IMR-90 (cell line): ENCODE data around the gene ANKRD11. TPM values are rescaled to one million over a fixed set of nuclear protein-coding genes. Genes with fewer than 3 reads are reported as not detected.

ENCODE experiments used
- ATAC-seq: fragments of 200-7000 bp; cut with Tn5 transposase; 2 replicates; pipeline ENCODE4 v1.9.1; 2020; ENCODE audit warnings: low read depth, mild to moderate bottlenecking, moderate library complexity
- BruUV-seq: library from RNA; stranded (reverse); fragments of 400-500 nt; replicated peaks from 2 replicates; lab custom pipeline; 2021; lab: Mats Ljungman, UMichigan
- CTCF ChIA-PET: fragments of 300-600 bp; formaldehyde crosslinking; extraction: SDS; loops from one replicate; lab custom pipeline; 2021; ENCODE audit warnings: antibody characterized with exemption; lab: Yijun Ruan, JAX
- POLR2A ChIA-PET: fragments of 300-600 bp; sonication (Branson Sonifier 250); formaldehyde crosslinking; loops from one replicate; lab custom pipeline; 2022; ENCODE audit warnings: antibody characterized with exemption; ENCODE audit not compliant: unreplicated experiment; lab: Charles Lee
- DNase-seq: peaks from one replicate; pipeline ENCODE4 v3.0.0; 2013
- H2AFZ ChIP-seq: replicated peaks from 2 replicates; pipeline ENCODE3; 2013; ENCODE audit warnings: low read length, mild to moderate bottlenecking; ENCODE audit not compliant: poor library complexity
- H2AK5ac ChIP-seq: 2 replicates; pipeline ENCODE4 v1.6.1; 2013; ENCODE audit warnings: low read depth, low read length, inconsistent platforms
- H2AK9ac ChIP-seq: replicated peaks from 2 replicates; pipeline ENCODE3; 2013; ENCODE audit warnings: mild to moderate bottlenecking, low read depth, low read length, moderate library complexity; ENCODE audit not compliant: poor library complexity
- H2BK120ac ChIP-seq: 2 replicates; pipeline ENCODE4 v1.6.1; 2013; ENCODE audit warnings: low read depth, low read length, inconsistent platforms
- H2BK15ac ChIP-seq: 3 replicates; pipeline ENCODE4 v1.6.1; 2013; ENCODE audit warnings: low read depth, low read length, inconsistent platforms
- H2BK20ac ChIP-seq: 2 replicates; pipeline ENCODE4 v1.6.1; 2013; ENCODE audit warnings: low read depth, mild to moderate bottlenecking, inconsistent platforms, low read length, moderate library complexity
- H2BK5ac ChIP-seq: 2 replicates; pipeline ENCODE4 v1.6.1; 2013; ENCODE audit warnings: mild to moderate bottlenecking, low read depth, low read length, inconsistent platforms; ENCODE audit not compliant: poor library complexity, severe bottlenecking
- H3K14ac ChIP-seq: replicated peaks from 2 replicates; pipeline ENCODE4 v1.6.1; 2013; ENCODE audit warnings: low read depth, low read length, inconsistent platforms
- H3K18ac ChIP-seq: 2 replicates; pipeline ENCODE4 v1.6.1; 2013; ENCODE audit warnings: low read depth, low read length, control low read depth
- H3K23ac ChIP-seq: 2 replicates; pipeline ENCODE4 v1.6.1; 2013; ENCODE audit warnings: low read depth, low read length, inconsistent platforms
- H3K27ac ChIP-seq: 2 replicates; pipeline ENCODE4 v1.5.1; 2013; ENCODE audit warnings: mild to moderate bottlenecking, control low read depth, low read length; ENCODE audit not compliant: insufficient read depth
- H3K27me3 ChIP-seq: 2 replicates; pipeline ENCODE4 v1.6.1; 2013; ENCODE audit warnings: low read length; ENCODE audit not compliant: control insufficient read depth, insufficient read depth
- H3K36me3 ChIP-seq: 2 replicates; pipeline ENCODE4 v1.6.1; 2013; ENCODE audit warnings: low read length, mixed read lengths; ENCODE audit not compliant: control insufficient read depth, insufficient read depth
- H3K4ac ChIP-seq: 2 replicates; pipeline ENCODE4 v1.6.1; 2013; ENCODE audit warnings: low read depth, low read length, inconsistent platforms
- H3K4me1 ChIP-seq: 2 replicates; pipeline ENCODE4 v1.6.1; 2013; ENCODE audit warnings: low read length, mixed read lengths; ENCODE audit not compliant: control insufficient read depth, insufficient read depth
- H3K4me2 ChIP-seq: 2 replicates; pipeline ENCODE4 v1.6.1; 2013; ENCODE audit warnings: low read depth, mild to moderate bottlenecking, control low read depth, low read length, moderate library complexity
- H3K4me3 ChIP-seq: 2 replicates; pipeline ENCODE4 v1.5.1; 2013; ENCODE audit warnings: low read depth, mild to moderate bottlenecking, control low read depth, low read length, moderate library complexity; ENCODE audit not compliant: insufficient read depth
- H3K56ac ChIP-seq: 2 replicates; pipeline ENCODE4 v1.6.1; 2013; ENCODE audit warnings: low read length, inconsistent platforms; ENCODE audit not compliant: insufficient read depth; ENCODE audit errors: extremely low read depth
- H3K79me1 ChIP-seq, 2 experiments: 2 replicates each; pipeline ENCODE4 v1.6.1; 2013; ENCODE audit warnings: low read length in 2 of 2, inconsistent platforms in 1 of 2, low read depth in 1 of 2
- H3K9ac ChIP-seq: 2 replicates; pipeline ENCODE4 v1.6.1; 2013; ENCODE audit warnings: low read depth, low read length, control low read depth
- H3K9me1 ChIP-seq: 2 replicates; pipeline ENCODE4 v1.6.1; 2013; ENCODE audit warnings: low read length, inconsistent platforms; ENCODE audit not compliant: insufficient read depth
- H3K9me3 ChIP-seq: 2 replicates; pipeline ENCODE4 v1.6.1; 2013; ENCODE audit warnings: low read length; ENCODE audit not compliant: control insufficient read depth, insufficient read depth
- H4K20me1 ChIP-seq: 2 replicates; pipeline ENCODE4 v1.6.1; 2013; ENCODE audit warnings: low read length, inconsistent platforms; ENCODE audit not compliant: insufficient read depth
- H4K5ac ChIP-seq: 2 replicates; pipeline ENCODE4 v1.6.1; 2013; ENCODE audit warnings: mild to moderate bottlenecking, low read depth, low read length, control low read depth
- H4K8ac ChIP-seq, 2 experiments: 2 replicates each; pipeline ENCODE4 v1.6.1; 2013; ENCODE audit warnings: low read depth in 2 of 2, low read length in 2 of 2, control low read depth in 1 of 2, inconsistent platforms in 1 of 2
- H4K91ac ChIP-seq: 2 replicates; pipeline ENCODE4 v1.6.1; 2013; ENCODE audit warnings: low read depth, low read length, inconsistent platforms; ENCODE audit not compliant: insufficient read depth
- BHLHE40 ChIP-seq: fragments of 150-350 bp; IDR thresholded peaks from 2 replicates; pipeline ENCODE4 v1.6.1; 2016; ENCODE audit warnings: mild to moderate bottlenecking, low read depth, low read length
- CEBPB ChIP-seq: IDR thresholded peaks from 2 replicates; pipeline ENCODE4 v1.6.1; 2012; ENCODE audit warnings: low read depth, low read length, improper control_type of control experiment
- CHD1 ChIP-seq: IDR thresholded peaks from 2 replicates; pipeline ENCODE4 v1.6.1; 2012; ENCODE audit warnings: low read depth, low read length, improper control_type of control experiment
- CTCF ChIP-seq: conservative IDR thresholded peaks from 2 replicates; pipeline ENCODE4 v1.5.1; 2012; ENCODE audit warnings: mild to moderate bottlenecking, low read depth, low read length, improper control_type of control experiment
- ELK1 ChIP-seq: fragments of 150-350 bp; IDR thresholded peaks from 2 replicates; pipeline ENCODE4 v1.6.1; 2016; ENCODE audit warnings: low read depth, mild to moderate bottlenecking, low read length, moderate library complexity, borderline replicate concordance
- FOS ChIP-seq: fragments of 150-350 bp; IDR thresholded peaks from 2 replicates; pipeline ENCODE4 v1.6.1; 2016; ENCODE audit warnings: low read depth, low read length
- MAFK ChIP-seq: IDR thresholded peaks from 2 replicates; pipeline ENCODE4 v1.6.1; 2012; ENCODE audit warnings: low read depth, low read length, improper control_type of control experiment
- MAZ ChIP-seq: IDR thresholded peaks from 2 replicates; pipeline ENCODE4 v1.6.1; 2012; ENCODE audit warnings: low read depth, mild to moderate bottlenecking, low read length, improper control_type of control experiment, moderate library complexity, borderline replicate concordance
- MXI1 ChIP-seq: IDR thresholded peaks from 2 replicates; pipeline ENCODE4 v1.6.1; 2012; ENCODE audit warnings: low read depth, mild to moderate bottlenecking, low read length, moderate library complexity, borderline replicate concordance
- NFE2L2 ChIP-seq: fragments of 150-350 bp; IDR thresholded peaks from 2 replicates; pipeline ENCODE4 v1.6.1; 2016; ENCODE audit warnings: low read depth, mild to moderate bottlenecking, low read length
- POLR2A ChIP-seq: IDR thresholded peaks from 2 replicates; pipeline ENCODE4 v1.6.1; 2012; ENCODE audit warnings: mild to moderate bottlenecking, low read depth, low read length
- RAD21 ChIP-seq: IDR thresholded peaks from 2 replicates; pipeline ENCODE4 v1.6.1; 2012; ENCODE audit warnings: low read length, improper control_type of control experiment
- RCOR1 ChIP-seq: IDR thresholded peaks from 2 replicates; pipeline ENCODE4 v1.6.1; 2012; ENCODE audit warnings: mild to moderate bottlenecking, low read length, improper control_type of control experiment; ENCODE audit not compliant: insufficient replicate concordance
- RFX5 ChIP-seq: IDR thresholded peaks from 2 replicates; pipeline ENCODE4 v1.8.0; 2012; ENCODE audit warnings: low read depth, mild to moderate bottlenecking, low read length, moderate library complexity
- SMC3 ChIP-seq: fragments of 150-350 bp; IDR thresholded peaks from 2 replicates; pipeline ENCODE4 v1.6.1; 2016; ENCODE audit warnings: low read depth, mild to moderate bottlenecking, antibody characterized with exemption, low read length, moderate library complexity
- USF2 ChIP-seq: fragments of 150-350 bp; IDR thresholded peaks from 2 replicates; pipeline ENCODE4 v1.6.1; 2017; ENCODE audit warnings: mild to moderate bottlenecking, antibody characterized with exemption, low read length, low read depth
- WGBS, 2 experiments: methylation state at CpG; one replicate each; pipeline versions ENCODE4 v1.1.5 to v1.1.7; 2013; ENCODE audit warnings: missing lambda C conversion rate in 2 of 2; ENCODE audit not compliant: insufficient read length in 1 of 2; ENCODE audit errors: extremely low coverage in 2 of 2; 5-methylcytosine and 5-hydroxymethylcytosine counted together
- dilution Hi-C: fragments of 300-500 bp; cut with HindIII; formaldehyde crosslinking; loops from one replicate; pipeline ENCODE4 v1.14.3; 2018; ENCODE audit warnings: low sequenced_read_pairs; ENCODE audit not compliant: unreplicated experiment
- in situ Hi-C: fragments of 300-500 bp; cut with MboI; formaldehyde crosslinking; loops from 3 replicates; pipeline ENCODE4 v1.14.3; 2019; ENCODE audit warnings: low sequenced_read_pairs, inconsistent platforms, mixed read lengths
- intact Hi-C: fragments of 100-400 bp; cut with micrococcal nuclease; formaldehyde crosslinking; loops from 2 replicates; pipeline ENCODE4 v1.10.0; 2022
- polyA plus RNA-seq, 3 experiments: library from polyadenylated mRNA; depleted of rRNA; stranded (reverse); fragments of >200 nt; gene quantifications; 2 replicates each; pipeline ENCODE4 v1.2.3, GENCODE V29; 2012; ENCODE audit warnings: low replicate concordance in 1 of 3
- total RNA-seq: library from RNA; depleted of rRNA; stranded (reverse); fragments of >200 nt; gene quantifications from 2 replicates; pipeline ENCODE4 v1.2.3, GENCODE V29; 2012

The ANKRD11 gene
- total and polyA plus RNA-seq, 2 of the 4 experiments (the other 2 are of a cell fraction), result 46.8 to 71.9 TPM

- no peak overlapping the region for H3K56ac ChIP-seq
- no peaks in the 10 kb centered on the region for H3K9me3 ChIP-seq
- no peak overlapping the region for H3K4me2 ChIP-seq
- no peak overlapping the region for H3K18ac ChIP-seq
- H3K79me1 ChIP-seq, result peaks cover 0 to 81% of the 10 kb centered on the region in 2 experiments; a peak in 3 of 4 replicates
- H2AK5ac ChIP-seq, result no peak overlapping the region
- no peaks in the 10 kb centered on the region for H3K27me3 ChIP-seq
- H3K9me1 ChIP-seq, result peaks cover 46% of the 10 kb centered on the region
- H4K91ac ChIP-seq, result no peak overlapping the region
- no peak overlapping the region for H3K27ac ChIP-seq
- POLR2A ChIA-PET, result no interaction called here
- no peak overlapping the region for H4K5ac ChIP-seq
- no peak overlapping the region for H3K14ac ChIP-seq
- no peak overlapping the region for H3K9ac ChIP-seq
- DNase-seq, result no peak
- no peak overlapping the region for H3K23ac ChIP-seq
- H2AK9ac ChIP-seq, result no peak overlapping the region
- no CpG with 5 or more reads among the region's 12 CpGs for WGBS, 2 experiments
- H2BK120ac ChIP-seq, result no peak overlapping the region
- no TSS peak for BruUV-seq
- TF ChIP-seq BHLHE40 (no peak), SMC3 (no peak), RFX5 (no peak), FOS (no peak), MXI1 (no peak), MAZ (no peak), POLR2A (no peak), RAD21 (no peak), CTCF (no peak), MAFK (no peak), NFE2L2 (no peak), USF2 (no peak), CEBPB (no peak), RCOR1 (no peak), ELK1 (no peak), CHD1 (no peak)
- no peak overlapping the region for H2BK20ac ChIP-seq
- peaks cover 94% of the 10 kb centered on the region for H4K20me1 ChIP-seq
- peaks cover 13% of the 10 kb centered on the region; the same call in 1 of the 2 replicates for H3K4me1 ChIP-seq
- H3K36me3 ChIP-seq, result peaks cover 4% of the 10 kb centered on the region; the same call in 1 of the 2 replicates
- dilution Hi-C loops (no loop called here), in situ Hi-C loops (no loop called here), intact Hi-C loops (no loop called here)
- H3K4me3 ChIP-seq, result no peak overlapping the region
- CTCF ChIA-PET, result no interaction called here
- no peak overlapping the region for H4K8ac ChIP-seq
- no peak overlapping the region for H2BK5ac ChIP-seq
- no peak for ATAC-seq
- H3K4ac ChIP-seq, result no peak overlapping the region
- no peak overlapping the region for H2AFZ ChIP-seq
- no peak overlapping the region for H2BK15ac ChIP-seq
Measured at GRCh38 chr16:89401205-89401604, 89.2 kb downstream of the ANKRD11 start.
